LNCaP clone FGC (cell line): ENCODE data around the gene INPP5F.

Experiments
- DNase-seq: peaks from one replicate; pipeline ENCODE4 v3.0.0-alpha.2; 2011; ENCODE audit warnings: low read depth
- H3K4me3 ChIP-seq: 2 replicates; pipeline ENCODE4 v1.5.1; 2011; ENCODE audit warnings: mild to moderate bottlenecking, low read depth, low read length, control low read depth
- CTCF ChIP-seq: IDR thresholded peaks from 2 replicates; pipeline ENCODE4 v1.5.1; 2012; ENCODE audit warnings: mild to moderate bottlenecking; ENCODE audit not compliant: control insufficient read depth, insufficient read depth; ENCODE audit errors: extremely low read depth

The INPP5F gene

GRCh38 chr10:119777686-119778085 lies 51.8 kb downstream of the INPP5F start:
- H3K4me3 ChIP-seq, result no peak overlapping the region
- DNase-seq, result no peak
- no peak for TF ChIP-seq CTCF

GRCh38 chr10:119778776-119779445 lies 53.1 kb downstream of the INPP5F start:
- no peak for DNase-seq
- no peak for TF ChIP-seq CTCF
- no peak overlapping the region for H3K4me3 ChIP-seq

GRCh38 chr10:119780879-119781480 lies 55.1 kb downstream of the INPP5F start:
- TF ChIP-seq CTCF, result no peak
- no peak for DNase-seq
- H3K4me3 ChIP-seq, result no peak overlapping the region

- TF ChIP-seq CTCF, result no peak
- DNase-seq, result no peak
- H3K4me3 ChIP-seq, result no peak overlapping the region
These were observed 55.6 kb downstream of the INPP5F start for GRCh38 chr10:119781498-119781897.

GRCh38 chr10:119782981-119783664 lies 57.3 kb downstream of the INPP5F start:
- H3K4me3 ChIP-seq, result no peak overlapping the region
- TF ChIP-seq CTCF, result no peak
- no peak for DNase-seq

GRCh38 chr10:119783665-119784027 lies 57.8 kb downstream of the INPP5F start:
- no peak for TF ChIP-seq CTCF
- H3K4me3 ChIP-seq, result no peak overlapping the region
- DNase-seq, result no peak
